ENCODE results near the gene DAGLB.
"Not testable (repeated sequence)": the region's sequence is repeated elsewhere in the genome, so short reads cannot be mapped to it uniquely, and the experiment has no call there.

Gene DAGLB, protein sequence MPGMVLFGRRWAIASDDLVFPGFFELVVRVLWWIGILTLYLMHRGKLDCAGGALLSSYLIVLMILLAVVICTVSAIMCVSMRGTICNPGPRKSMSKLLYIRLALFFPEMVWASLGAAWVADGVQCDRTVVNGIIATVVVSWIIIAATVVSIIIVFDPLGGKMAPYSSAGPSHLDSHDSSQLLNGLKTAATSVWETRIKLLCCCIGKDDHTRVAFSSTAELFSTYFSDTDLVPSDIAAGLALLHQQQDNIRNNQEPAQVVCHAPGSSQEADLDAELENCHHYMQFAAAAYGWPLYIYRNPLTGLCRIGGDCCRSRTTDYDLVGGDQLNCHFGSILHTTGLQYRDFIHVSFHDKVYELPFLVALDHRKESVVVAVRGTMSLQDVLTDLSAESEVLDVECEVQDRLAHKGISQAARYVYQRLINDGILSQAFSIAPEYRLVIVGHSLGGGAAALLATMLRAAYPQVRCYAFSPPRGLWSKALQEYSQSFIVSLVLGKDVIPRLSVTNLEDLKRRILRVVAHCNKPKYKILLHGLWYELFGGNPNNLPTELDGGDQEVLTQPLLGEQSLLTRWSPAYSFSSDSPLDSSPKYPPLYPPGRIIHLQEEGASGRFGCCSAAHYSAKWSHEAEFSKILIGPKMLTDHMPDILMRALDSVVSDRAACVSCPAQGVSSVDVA

GRCh38 chr7:6447581-6448199 lies at the start of gene DAGLB:
Gene DAGLB, minus strand, starts transcription at chr7:6447954. Its CDS starts 112 bp downstream, at chr7:6447842.
- peak; percentile 97 for DNase-seq

GRCh38 chr7:6497637-6497905 lies 49.8 kb upstream of the DAGLB start:
- DNase-seq = no peak

GRCh38 chr7:6496842-6497636 lies 49.3 kb upstream of the DAGLB start:
- no peak for DNase-seq

- DNase-seq = peak; percentile 21
These were observed 48.0 kb upstream of the DAGLB start for GRCh38 chr7:6495597-6496262.

- no peak for DNase-seq
These were observed 46.6 kb upstream of the DAGLB start for GRCh38 chr7:6494365-6494764.

- DNase-seq = no peak
These were observed 43.4 kb upstream of the DAGLB start for GRCh38 chr7:6491194-6491593.

DNA sequence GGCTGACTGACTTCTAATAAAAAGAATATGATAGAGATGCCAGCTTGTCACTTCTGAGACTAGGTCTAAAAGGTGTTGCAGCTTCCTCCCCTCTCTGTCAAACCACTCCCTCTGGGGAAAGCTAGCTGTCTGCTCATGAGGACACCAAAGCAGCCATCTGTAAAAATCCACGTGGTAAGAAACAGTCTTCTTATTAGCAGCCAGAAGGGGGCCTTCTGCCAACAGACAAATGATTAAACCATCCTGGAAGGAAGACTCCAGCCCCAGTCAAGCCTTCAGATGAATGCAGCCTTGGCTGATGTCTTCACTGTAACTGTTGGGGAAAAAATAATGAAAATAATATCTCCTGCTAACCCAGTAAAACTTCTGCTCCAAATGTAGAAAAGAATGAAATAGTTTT lies 41.9 kb upstream of the DAGLB start:
- peak; percentile 12 for DNase-seq

DNA sequence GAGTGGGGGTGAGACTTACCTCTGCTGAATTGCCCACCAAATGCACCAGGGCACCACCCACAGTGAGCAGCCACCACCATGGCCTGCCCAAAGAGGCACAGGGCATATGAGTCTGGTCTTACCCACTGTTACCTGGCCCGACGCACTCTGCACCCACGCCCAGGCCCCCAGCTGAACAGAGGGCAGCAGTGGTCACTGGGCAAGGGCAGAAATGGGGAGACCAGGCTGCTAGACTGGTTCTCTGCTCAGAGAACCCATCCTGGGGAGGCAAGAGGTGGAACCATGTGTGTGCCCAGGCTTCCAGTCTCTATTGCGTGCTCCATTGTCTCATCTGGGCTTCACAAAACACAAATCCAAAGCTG lies 39.4 kb upstream of the DAGLB start:
- DNase-seq = no peak

GRCh38 chr7:6486438-6487183 lies 38.9 kb upstream of the DAGLB start:
- DNase-seq = no peak

- no peak for DNase-seq
These were observed 35.0 kb upstream of the DAGLB start for GRCh38 chr7:6482743-6483119.

GRCh38 chr7:6482307-6482706 lies 34.6 kb upstream of the DAGLB start:
- no peak for DNase-seq

GRCh38 chr7:6481445-6481844 lies 33.7 kb upstream of the DAGLB start:
- DNase-seq = no peak

GRCh38 chr7:6480323-6480660 lies 32.5 kb upstream of the DAGLB start:
- DNase-seq = no peak

DNA sequence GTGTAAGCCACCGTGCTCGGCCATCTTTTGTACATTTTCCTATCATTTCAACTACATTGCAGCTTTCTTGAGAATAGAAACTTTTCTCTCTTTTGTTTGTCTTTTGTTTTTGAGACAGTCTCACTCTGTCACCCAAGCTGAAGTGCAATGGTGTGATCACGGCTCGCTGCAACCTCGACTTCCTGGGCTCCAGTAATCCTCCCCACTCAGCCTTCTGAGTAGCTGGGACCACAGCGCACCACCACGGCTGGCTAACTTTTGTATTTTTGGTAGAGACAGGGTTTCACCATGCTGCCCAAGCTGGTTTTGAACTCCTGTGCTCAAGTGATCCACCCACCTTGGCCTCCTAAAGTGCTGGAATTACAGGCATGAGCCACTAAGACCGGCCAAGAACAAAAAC lies 31.3 kb upstream of the DAGLB start:
- DNase-seq = peak; percentile 27

- DNase-seq = no peak
These were observed 30.4 kb upstream of the DAGLB start for GRCh38 chr7:6478186-6478585.

DNA sequence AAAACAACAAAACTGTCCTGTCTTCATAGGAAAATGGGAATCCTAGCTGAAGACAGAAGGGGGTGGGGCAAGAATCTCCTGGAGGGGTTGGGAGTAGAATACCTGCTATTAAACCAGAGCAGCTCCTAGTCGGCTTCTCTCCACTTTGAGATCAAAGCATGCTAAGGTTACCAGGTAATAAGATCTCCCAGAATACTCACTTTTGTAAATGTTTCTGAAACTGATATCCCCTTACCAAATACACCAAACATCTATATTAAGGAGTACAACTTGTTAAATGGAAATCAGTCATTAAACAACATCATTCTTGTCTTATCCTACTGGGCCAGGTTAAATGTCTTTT lies 29.5 kb upstream of the DAGLB start:
- no peak for DNase-seq

- no peak for DNase-seq
These were observed 29.0 kb upstream of the DAGLB start for GRCh38 chr7:6476596-6477317.

DNA sequence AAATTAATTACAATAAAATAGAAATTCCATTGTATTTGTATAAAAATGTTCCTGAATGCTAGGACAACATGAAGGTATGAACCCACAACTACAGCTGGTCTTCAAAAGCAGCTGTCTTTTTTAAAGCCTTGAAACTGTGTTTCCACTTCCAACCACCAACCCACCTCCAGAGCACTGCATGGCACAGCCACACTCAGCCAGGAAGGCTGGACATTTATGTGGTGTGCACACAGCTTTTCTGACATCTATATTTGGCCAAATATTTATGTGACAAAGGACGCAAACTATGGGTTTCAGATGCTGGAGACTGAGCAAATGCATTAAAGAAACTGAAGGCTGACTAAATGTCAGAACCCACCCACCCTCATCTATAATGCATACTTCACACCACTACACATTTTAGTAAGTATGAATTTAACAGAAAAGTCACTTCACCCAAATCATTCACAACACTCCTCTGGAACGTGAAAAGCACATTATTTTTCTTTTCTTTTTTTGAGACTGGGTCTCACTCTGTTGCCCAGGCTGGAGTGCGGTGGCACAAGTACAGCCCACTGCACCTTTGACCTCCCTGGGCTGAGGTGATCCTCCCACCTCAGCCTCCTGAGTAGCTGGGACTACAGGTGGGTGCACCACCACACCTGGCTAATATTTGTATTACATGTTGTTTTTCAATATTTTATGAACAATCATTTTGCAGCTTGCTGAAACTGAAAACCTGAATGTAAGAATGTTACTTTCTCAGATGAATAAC lies 27.9 kb upstream of the DAGLB start:
- no peak for DNase-seq

DNA sequence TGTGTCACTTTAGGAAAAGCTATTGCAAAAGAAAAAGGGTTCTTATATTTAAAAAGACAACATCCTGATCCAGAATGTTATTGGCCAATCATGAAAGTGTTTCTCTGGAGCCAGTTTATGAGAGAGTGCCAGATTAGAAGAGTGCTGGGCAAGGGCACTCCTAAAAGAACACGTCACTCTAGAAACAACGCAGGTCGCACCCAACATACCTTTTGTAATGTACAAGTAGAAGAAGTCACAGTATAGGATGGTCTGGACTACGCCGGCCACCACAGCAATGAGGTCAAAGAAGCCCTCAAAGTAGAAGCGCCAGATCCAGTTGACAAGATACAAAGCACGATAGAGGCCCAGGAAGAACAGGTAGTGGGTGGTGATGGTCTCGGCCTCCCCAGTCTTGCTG lies 18.1 kb upstream of the DAGLB start:
- no peak for DNase-seq

- DNase-seq = not testable (repeated sequence)
These were observed 15.9 kb upstream of the DAGLB start for GRCh38 chr7:6463609-6464008.

GRCh38 chr7:6461946-6462550 lies 14.3 kb upstream of the DAGLB start:
- no peak for DNase-seq

All from activated CD4-positive, alpha-beta T cell treated with anti-CD3 and anti-CD28 coated beads, Interleukin-2, Interleukin-6, amounts not matched to agents 100 ng/mL and 50 ng/mL, durations not matched to agents 16 hours and 8 hours (primary cell).